GM20000 (cell line): ENCODE results near the gene CADM2.

Experiments used
- DNase-seq: peaks from one replicate; pipeline ENCODE4 v3.0.0; 2012; ENCODE audit warnings: low spot score
- TF ChIP-seq, protein P1 (sequence below): IDR thresholded peaks from 2 replicates; pipeline ENCODE4 v1.5.1; 2012; ENCODE audit warnings: mild to moderate bottlenecking, control low read depth; ENCODE audit errors: extremely low read depth, missing control alignments

The CADM2 gene

DNA sequence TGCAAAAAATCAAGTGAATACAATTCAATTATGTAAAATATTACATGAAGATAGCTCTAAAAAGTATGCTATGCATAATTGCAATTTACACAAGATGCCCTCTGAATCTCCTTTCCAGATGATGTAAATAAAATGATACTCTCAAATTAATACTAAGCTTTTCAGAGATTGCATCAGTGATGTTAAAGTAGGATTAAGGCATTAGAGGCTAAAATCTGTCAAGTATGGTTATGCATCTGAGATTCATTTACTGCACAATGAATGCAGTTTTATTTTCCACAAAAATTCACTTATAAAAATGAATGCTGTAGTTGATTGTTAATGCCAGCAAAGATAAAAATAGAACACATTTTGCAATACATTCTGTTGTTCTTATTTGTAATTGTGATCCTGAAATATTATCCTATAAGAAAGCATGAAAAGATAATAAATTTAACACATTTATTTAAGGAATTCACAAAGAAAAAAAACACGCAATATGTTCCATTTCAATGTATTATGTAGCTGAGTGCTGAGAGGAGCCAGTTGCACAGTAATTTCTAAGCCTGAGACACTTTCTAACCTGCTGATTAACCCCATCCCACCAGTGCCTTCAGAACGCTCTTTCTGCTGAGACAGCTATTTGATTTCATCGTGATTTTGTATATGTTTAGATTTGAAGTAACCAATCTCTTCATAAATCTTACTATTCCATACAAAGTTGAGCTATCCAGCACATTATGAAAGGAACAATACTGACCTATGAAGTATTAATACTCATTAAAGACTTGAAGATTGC, 224.4 kb downstream of the CADM2 start:
- TF ChIP-seq, protein P1, sequence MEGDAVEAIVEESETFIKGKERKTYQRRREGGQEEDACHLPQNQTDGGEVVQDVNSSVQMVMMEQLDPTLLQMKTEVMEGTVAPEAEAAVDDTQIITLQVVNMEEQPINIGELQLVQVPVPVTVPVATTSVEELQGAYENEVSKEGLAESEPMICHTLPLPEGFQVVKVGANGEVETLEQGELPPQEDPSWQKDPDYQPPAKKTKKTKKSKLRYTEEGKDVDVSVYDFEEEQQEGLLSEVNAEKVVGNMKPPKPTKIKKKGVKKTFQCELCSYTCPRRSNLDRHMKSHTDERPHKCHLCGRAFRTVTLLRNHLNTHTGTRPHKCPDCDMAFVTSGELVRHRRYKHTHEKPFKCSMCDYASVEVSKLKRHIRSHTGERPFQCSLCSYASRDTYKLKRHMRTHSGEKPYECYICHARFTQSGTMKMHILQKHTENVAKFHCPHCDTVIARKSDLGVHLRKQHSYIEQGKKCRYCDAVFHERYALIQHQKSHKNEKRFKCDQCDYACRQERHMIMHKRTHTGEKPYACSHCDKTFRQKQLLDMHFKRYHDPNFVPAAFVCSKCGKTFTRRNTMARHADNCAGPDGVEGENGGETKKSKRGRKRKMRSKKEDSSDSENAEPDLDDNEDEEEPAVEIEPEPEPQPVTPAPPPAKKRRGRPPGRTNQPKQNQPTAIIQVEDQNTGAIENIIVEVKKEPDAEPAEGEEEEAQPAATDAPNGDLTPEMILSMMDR = no peak
- no peak for DNase-seq

DNA sequence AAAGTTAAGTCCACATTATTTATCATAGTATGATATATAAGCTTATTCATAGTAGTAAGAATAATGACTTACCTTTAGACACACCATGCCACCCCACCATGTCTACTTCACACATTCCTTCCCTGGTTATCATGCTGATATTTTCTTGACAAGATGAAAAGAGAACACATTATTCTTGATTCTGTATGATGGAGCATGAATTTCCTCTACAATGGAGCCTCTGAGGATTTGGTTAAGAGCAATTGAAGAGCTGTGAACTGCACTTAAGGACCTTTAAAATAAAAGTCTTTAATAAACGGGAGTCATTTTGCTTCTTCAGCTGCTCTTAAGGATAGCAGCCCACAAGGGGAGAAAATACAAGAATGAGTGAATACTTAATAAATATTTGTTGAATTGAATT, 226.7 kb downstream of the CADM2 start:
- TF ChIP-seq, protein P1 = no peak
- DNase-seq = no peak

DNA sequence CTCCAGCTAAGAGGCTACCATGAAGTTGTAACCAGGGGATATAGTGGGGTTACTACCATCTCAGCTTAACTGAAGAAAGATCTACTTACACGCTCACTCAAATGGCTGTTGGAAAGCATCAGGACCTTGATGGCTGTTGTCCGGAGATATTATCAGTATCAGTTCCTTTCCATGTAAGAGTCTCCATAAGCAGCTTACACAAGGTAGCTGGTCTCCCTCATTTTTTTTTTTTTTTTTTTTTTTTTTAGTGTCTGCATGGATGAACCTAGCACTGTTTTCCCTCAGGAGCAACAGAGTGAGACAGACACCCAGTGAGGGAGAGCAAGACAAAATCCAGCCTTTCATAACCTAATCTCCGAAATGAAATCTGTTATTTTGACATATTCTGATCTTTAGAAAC, 230.9 kb downstream of the CADM2 start:
- TF ChIP-seq, protein P1 = no peak
- no peak for DNase-seq

DNA sequence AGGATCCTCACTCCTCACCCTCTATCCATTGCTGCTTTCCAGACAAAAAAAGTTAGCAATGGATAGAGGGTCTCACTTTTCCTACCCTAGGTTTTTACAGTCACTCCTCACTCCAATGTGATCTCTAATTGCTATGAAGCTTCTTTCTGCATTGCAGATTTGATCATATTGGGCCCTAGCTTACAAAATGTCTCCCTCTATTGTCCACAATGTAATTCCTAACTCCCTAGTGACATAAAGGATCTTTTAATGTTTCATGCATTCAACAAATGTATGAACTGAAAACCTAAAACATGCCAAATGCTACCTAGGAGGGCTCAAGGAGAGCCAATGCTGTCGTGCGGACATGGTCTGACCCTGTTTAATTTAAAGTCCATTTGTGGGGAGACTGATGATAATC, 234.8 kb downstream of the CADM2 start:
- no peak for DNase-seq
- TF ChIP-seq, protein P1 = no peak

DNA sequence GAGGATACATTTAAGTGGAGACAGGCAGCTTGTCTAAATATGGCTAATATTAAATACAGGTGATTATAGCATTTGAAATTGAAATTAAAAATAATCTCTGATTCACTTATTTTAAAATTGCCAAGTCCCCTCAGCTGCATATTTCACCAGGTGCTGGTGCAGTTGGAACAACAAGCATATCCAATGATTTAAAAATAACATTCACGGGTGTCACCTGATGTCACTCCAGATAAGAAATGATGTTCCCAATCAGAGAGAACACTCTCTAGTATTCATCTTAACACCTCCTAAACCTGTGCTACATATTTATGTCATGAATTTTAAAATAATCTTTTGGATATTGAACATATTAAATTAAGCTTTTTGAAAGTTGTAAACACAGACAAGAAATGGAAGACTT, 249.9 kb downstream of the CADM2 start:
- no peak for DNase-seq
- TF ChIP-seq, protein P1 = no peak

DNA sequence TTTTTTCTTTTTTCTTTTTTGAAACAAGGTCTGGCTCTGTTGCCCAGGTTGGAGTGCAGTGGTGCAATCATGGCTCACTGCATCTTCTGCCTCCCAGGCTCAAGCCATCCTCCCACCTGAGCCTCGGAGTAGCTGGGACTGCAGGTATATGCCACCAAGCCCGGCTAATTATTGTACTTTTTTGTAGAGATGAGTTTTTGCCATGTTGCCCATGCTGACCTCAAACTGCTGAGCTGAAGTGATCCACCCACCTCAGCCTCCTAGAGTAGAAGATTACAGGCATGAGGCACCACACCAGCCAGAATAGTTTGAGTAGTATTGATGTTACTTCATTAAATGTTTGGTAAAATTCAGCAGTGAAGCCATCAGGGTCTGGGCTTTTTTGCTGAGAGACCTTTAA, 251.8 kb downstream of the CADM2 start:
- no peak for DNase-seq
- TF ChIP-seq, protein P1 = no peak

DNA sequence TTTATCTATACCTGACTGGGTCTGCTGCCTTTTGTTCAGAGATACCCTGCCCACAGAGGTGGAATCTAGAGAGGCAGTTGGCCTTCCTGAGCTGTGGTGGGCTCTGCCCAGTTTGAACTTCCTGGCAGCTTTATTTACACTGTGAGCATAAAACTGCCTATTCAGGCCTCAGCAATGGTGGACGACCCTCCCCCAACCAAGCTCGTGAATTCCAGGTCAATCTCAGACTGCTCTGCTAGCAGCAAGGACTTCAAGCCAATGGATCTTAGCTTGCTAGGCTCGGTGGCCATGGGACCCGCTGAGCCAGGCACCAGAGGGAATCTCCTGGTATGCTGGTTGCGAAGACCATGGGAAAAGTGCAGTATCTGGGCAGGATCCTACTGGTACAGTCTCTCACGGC, 270.2 kb downstream of the CADM2 start:
- TF ChIP-seq, protein P1 = no peak
- no peak for DNase-seq
